ENCODE measurements around the gene RBM7.

GRCh38 chr11:114386131-114386530, 14.3 kb upstream of the RBM7 start:
- no peak for TF ChIP-seq CTCF (optimal IDR thresholded peaks at IDR 0.05 in 1 of 3, IDR thresholded peaks at IDR 0.05 in 1 of 3, conservative IDR thresholded peaks at IDR 0.05 in 1 of 3; ENCODE audit: extremely low read depth in 1 of 3, insufficient read depth in 2 of 3, low read length in 3 of 3)
- TF ChIP-seq EZH2 (IDR thresholded peaks at IDR 0.05; ENCODE audit: low read length): no peak
